Ascending aorta (tissue), 2 donors: ENCODE data around the gene SLC25A21. TPM values are rescaled to one million over a fixed set of nuclear protein-coding genes. Genes with fewer than 3 reads are reported as not detected.

Experiments used
- DNase-seq, 2 donors: peaks; one replicate each; pipeline ENCODE4 v3.0.0-alpha.2; 2019; ENCODE audit warnings: low spot score in 2 of 2
- H3K27ac ChIP-seq, 2 donors: fragments of 200-600 bp; sonication (generic); one replicate each; pipeline ENCODE4 v1.5.1; 2016 to 2017; ENCODE audit warnings: mild to moderate bottlenecking in 1 of 2
- H3K27me3 ChIP-seq: fragments of 200-600 bp; sonication (generic); one replicate; pipeline ENCODE4 v1.5.1; 2017
- H3K36me3 ChIP-seq, 2 donors: fragments of 200-600 bp; sonication (generic); one replicate each; pipeline ENCODE4 v1.5.1; 2016
- H3K4me1 ChIP-seq, 2 donors: fragments of 200-600 bp; sonication (generic); one replicate each; pipeline ENCODE4 v1.5.1; 2016 to 2017; ENCODE audit warnings: mild to moderate bottlenecking in 1 of 2
- H3K4me3 ChIP-seq, 2 donors: fragments of 200-600 bp; sonication (generic); one replicate each; pipeline ENCODE4 v1.5.1; 2016 to 2017; ENCODE audit warnings: mild to moderate bottlenecking in 1 of 2
- H3K9me3 ChIP-seq, 2 donors: fragments of 200-600 bp; sonication (generic); one replicate each; pipeline ENCODE4 v1.5.1; 2016
- intact Hi-C: fragments of 100-400 bp; cut with DNase I; formaldehyde crosslinking; loops from one replicate; pipeline ENCODE4 v1.15.1; 2023
- total RNA-seq: library from RNA; depleted of rRNA; stranded (reverse); fragments of >200 nt; gene quantifications from one replicate; pipeline ENCODE4 v1.1.0, GENCODE V29; 2016
- TF ChIP-seq, protein P1 (sequence below), 3 experiments: fragments of 200-600 bp in 2 of 3; fragments of 450-650 bp in 1 of 3; sonication (generic) in 2 of 3; IDR thresholded peaks; one replicate each; pipeline ENCODE4 v1.5.1; 2016 to 2019; ENCODE audit warnings: antibody characterized with exemption in 3 of 3, mild to moderate bottlenecking in 1 of 3, moderate library complexity in 1 of 3

SLC25A21 gene
- total RNA-seq, 1 donor from 2014 or later: not detected

DNA sequence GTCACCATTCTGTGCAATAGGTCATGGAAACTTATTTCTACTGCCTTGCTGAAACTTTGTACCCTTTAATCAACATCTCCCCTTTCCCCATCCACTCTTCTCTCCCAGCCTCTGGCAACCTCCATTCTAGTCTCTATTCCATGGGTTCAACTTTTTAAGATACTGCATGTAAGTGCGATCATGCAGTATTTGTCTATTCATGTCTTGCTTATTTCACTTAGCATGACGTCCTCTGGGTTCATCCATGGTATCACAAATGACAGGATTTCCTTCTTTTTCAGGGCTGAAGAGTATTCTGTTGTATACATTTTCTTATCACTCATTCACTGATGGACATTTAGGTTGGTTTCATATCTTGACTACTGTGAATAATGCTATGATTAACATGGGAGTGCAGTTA, 288.4 kb downstream of the SLC25A21 start:
- intact Hi-C loops: no loop called here
- Histone ChIP-seq H3K4me1 (no peaks in the 10 kb centered on the region), H3K9me3 (no peaks in the 10 kb centered on the region), H3K4me3 (no peak overlapping the region), H3K27me3 (no peaks in the 10 kb centered on the region), H3K27ac (no peak overlapping the region), H3K36me3 (no peaks in the 10 kb centered on the region)
- DNase-seq: no peak
- TF ChIP-seq, protein P1, sequence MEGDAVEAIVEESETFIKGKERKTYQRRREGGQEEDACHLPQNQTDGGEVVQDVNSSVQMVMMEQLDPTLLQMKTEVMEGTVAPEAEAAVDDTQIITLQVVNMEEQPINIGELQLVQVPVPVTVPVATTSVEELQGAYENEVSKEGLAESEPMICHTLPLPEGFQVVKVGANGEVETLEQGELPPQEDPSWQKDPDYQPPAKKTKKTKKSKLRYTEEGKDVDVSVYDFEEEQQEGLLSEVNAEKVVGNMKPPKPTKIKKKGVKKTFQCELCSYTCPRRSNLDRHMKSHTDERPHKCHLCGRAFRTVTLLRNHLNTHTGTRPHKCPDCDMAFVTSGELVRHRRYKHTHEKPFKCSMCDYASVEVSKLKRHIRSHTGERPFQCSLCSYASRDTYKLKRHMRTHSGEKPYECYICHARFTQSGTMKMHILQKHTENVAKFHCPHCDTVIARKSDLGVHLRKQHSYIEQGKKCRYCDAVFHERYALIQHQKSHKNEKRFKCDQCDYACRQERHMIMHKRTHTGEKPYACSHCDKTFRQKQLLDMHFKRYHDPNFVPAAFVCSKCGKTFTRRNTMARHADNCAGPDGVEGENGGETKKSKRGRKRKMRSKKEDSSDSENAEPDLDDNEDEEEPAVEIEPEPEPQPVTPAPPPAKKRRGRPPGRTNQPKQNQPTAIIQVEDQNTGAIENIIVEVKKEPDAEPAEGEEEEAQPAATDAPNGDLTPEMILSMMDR (IDR thresholded peaks at IDR 0.05): no peak

DNA sequence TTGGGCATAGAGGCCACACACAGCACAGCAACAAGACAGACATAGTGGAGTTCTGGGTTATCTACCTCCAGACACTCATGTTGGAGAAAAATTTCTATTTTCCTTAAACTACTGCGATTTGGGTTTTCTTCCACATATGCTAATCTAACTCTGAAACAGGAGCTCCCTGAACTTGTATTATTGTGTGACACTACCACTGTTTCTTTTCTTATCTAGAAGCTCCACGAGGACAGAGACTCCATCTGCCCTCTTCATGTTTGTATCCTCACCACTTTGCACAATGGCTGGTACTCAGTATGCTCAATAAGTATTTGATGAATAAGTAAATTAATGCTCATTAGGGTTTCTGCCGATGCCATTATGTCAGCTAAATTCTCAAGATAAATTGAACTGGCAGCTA, 292.1 kb downstream of the SLC25A21 start:
- Histone ChIP-seq H3K27me3 (no peaks in the 10 kb centered on the region), H3K4me3 (no peak overlapping the region), H3K4me1 (no peaks in the 10 kb centered on the region), H3K9me3 (no peaks in the 10 kb centered on the region), H3K27ac (no peak overlapping the region), H3K36me3 (no peaks in the 10 kb centered on the region)
- intact Hi-C loops: no loop called here
- no peak for DNase-seq
- TF ChIP-seq, protein P1 (IDR thresholded peaks at IDR 0.05): no peak

DNA sequence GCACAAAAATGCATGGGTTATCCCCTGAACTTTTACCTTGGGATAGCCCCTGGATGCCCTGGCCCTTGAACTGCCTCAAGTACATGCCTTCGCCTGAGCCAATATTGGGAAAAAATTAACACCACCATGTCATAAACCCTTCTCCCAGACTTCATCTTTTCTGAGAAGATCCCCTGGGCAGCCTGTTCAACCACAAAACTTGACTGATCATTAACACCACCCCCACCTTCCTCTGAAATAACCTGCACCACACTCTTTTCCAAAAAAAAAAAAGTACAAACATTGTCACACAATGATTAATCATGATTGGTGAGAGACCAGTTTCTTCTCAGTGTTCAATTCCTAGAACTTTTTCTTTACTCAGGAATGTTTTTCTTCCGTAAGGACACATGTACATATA, 292.8 kb downstream of the SLC25A21 start:
- H3K27ac ChIP-seq: no peak overlapping the region
- no peak overlapping the region for H3K4me3 ChIP-seq
- H3K9me3 ChIP-seq: no peaks in the 10 kb centered on the region
- DNase-seq: no peak
- H3K27me3 ChIP-seq: no peaks in the 10 kb centered on the region
- intact Hi-C loops: no loop called here
- TF ChIP-seq, protein P1 (IDR thresholded peaks at IDR 0.05): no peak
- H3K36me3 ChIP-seq: no peaks in the 10 kb centered on the region
- H3K4me1 ChIP-seq: no peaks in the 10 kb centered on the region

DNA sequence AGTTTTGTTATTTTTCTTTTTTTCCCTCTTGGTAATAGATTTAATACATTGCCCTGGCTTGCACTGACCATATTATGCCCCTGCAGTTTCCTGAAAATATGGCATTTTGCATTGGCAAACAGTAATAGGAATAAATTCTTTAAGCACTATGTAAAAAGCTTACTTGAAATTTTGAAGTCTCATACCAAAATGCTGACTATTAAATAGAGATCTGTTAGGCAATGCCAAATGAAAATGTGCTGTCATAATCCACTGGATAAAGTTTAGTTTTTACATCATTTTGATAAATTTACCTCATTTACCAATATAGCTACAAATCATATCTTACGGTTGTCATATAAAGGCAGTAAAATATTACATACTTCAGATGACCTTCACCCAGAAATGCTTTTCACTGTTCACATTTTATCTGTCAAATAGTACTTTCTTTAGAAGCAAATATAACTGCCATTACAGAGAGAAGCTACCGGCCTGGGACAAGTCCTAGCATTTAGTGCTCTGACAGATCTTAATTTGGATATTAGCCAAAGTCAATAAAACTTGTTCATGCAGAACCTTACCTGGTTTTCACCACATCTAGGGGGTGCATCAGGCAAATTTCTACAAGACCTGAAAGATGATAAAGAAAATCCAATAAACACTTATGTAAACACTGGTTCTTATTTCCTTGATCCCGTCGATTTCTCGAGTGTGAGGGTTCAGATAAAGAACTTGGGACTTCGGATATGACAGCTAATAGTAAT, 297.8 kb downstream of the SLC25A21 start:
- Histone ChIP-seq H3K27me3 (no peaks in the 10 kb centered on the region), H3K36me3 (no peaks in the 10 kb centered on the region), H3K27ac (no peak overlapping the region), H3K4me1 (no peaks in the 10 kb centered on the region), H3K4me3 (no peak overlapping the region), H3K9me3 (no peaks in the 10 kb centered on the region)
- TF ChIP-seq, protein P1 (IDR thresholded peaks at IDR 0.05): no peak
- no peak for DNase-seq
- intact Hi-C loops: no loop called here

DNA sequence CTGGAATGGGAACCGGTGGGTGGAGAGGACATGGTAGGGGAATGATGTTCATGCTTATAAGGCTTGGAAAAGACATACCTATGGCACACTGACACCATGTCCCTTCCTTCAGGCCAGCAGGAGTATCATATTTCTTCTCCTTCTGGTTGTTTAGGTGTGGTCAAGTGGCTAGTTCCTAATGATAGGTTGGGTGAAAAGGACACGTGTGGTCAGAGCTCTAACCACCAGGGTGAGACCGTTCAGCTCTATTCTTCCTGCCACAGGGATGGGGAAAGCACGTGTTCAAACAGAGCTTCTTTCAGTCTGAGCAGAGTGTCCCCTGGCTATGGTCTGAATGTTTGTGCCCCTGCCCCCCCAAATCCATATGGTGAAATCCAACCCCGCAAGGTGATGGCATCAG, 301.6 kb downstream of the SLC25A21 start:
- Histone ChIP-seq H3K27ac (no peak overlapping the region), H3K9me3 (no peaks in the 10 kb centered on the region), H3K4me1 (no peaks in the 10 kb centered on the region), H3K4me3 (no peak overlapping the region), H3K36me3 (no peaks in the 10 kb centered on the region), H3K27me3 (no peaks in the 10 kb centered on the region)
- intact Hi-C loops: no loop called here
- TF ChIP-seq, protein P1 (IDR thresholded peaks at IDR 0.05): no peak
- DNase-seq: no peak

DNA sequence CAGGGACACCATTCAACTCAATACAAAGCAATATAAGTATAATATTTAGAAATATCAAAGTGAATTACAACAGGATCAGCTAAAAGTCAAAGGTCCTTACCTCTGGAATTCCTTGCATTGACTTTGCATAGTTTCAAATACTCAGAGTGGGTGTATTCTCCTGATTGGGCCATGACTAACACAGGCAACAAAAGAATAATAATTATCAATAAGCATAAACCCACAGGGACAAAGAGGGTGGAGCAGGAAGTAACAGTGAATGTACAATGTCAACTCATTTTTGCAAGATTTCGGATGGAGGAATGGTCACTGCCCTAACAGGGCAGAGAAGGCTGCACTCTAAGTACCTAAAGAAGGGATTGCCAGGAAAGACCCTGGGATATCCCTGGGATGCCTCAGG, 303.3 kb downstream of the SLC25A21 start:
- intact Hi-C loops: no loop called here
- TF ChIP-seq, protein P1 (IDR thresholded peaks at IDR 0.05): no peak

More for the DNA sequence above, 303.3 kb downstream of the SLC25A21 start:
- DNase-seq: no peak
- no peaks in the 10 kb centered on the region for H3K4me1 ChIP-seq
- no peaks in the 10 kb centered on the region for H3K27me3 ChIP-seq
- no peak overlapping the region for H3K4me3 ChIP-seq
- H3K27ac ChIP-seq: no peak overlapping the region
- no peaks in the 10 kb centered on the region for H3K9me3 ChIP-seq
- H3K36me3 ChIP-seq: no peaks in the 10 kb centered on the region
